Retina (tissue), 1 donor: ENCODE data around the gene SNRPA1.

ENCODE experiments used
- DNase-seq: peaks from one replicate; pipeline ENCODE4 v3.0.0-alpha.2; 2016

SNRPA1 gene

DNA sequence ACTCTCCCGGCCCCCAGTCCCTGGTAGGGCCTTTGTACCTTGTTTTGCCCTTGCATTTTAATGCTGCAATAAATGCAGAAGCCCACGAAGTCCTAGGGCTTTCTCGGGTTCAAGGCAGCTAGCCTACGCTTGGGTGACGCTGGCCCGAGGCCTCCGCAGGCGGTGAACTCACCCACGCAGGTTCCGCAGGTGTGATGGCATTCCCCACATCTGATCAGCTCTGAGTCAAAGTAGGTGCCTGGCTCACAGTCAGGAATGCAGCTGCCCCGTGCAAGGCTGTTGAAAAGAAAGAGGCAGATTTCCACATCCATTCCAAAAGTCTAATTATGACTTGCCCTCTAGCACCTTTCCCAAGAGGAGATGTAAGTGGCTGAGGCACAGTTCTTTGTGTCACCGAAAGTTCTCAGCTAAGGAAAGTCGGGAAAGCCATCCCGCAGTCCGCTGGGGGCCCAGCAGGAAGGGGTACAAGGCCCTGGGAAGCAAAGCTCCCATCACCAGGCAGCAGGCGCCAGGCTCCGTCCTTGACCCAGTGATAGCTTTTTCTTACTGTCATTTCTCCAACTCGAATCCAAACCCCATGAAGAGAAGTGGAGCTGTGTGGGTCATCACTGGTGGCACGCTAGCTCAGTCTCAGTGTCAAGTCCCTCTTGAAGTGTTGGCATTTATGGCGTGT lies 23.2 kb upstream of the SNRPA1 start:
- no peak for DNase-seq

DNA sequence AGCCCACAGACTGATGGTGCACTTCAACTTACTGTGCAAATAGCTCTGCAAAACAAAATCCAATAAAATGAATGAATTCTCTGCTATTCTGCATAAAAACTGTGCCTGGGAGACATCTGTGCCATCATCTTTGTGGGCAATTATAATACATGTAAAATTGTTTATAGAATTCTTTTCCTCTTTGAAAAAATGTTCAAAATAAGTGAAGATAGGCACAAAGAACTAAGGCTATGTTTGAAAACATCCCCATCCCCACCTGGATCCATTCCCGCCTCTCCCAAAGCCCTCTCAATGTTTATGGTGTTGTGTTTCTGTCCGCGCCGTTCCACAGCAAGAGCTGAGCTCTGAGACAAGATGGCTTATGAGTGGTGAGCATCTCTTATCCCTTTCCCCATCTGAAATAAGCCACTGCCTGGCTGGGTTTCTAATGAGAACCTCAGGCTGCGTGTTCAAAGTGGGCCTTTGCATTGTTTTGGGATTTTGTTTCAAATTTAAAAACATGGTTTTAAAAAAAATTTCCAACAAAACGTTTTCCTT lies 22.4 kb upstream of the SNRPA1 start:
- no peak for DNase-seq

DNA sequence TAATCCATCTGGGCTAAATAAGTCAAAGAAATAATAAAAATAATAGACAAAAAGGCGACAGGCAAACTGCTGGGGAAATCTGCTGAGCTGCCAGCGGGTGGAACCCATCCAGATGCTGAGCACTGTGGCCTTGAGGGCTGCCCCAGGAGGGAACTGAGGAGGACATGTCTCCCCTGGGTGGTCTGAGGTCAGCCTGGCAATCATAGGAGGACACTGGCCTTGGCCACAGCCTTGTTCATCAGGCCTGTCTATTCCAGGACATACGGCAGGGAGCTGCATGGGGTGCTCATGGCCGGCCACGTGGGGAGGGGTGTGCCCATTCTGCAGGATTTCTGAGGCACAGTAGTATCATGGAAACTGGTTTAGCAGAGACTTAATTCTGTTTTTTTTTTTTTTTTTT lies 21.5 kb upstream of the SNRPA1 start:
- no peak for DNase-seq

DNA sequence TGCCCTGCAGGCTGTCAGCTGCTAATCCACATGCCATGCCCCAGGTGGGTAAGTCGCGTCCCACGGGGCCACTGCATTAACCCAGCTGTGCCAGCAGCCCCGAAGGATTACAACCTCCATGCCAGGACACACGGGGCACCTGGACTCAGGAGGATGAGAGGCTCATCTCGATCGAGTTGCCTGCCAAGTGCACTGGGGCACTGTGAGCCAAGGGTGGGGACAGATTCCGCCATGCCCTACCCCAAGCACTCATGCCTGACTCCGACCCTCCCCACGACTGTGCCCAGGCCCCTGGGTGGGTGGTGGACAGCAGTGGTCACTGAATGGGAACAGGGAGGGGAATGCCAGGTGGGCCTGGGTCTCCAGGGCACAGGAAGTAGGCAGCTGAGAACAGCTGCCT lies 20.7 kb upstream of the SNRPA1 start:
- DNase-seq, result no peak

DNA sequence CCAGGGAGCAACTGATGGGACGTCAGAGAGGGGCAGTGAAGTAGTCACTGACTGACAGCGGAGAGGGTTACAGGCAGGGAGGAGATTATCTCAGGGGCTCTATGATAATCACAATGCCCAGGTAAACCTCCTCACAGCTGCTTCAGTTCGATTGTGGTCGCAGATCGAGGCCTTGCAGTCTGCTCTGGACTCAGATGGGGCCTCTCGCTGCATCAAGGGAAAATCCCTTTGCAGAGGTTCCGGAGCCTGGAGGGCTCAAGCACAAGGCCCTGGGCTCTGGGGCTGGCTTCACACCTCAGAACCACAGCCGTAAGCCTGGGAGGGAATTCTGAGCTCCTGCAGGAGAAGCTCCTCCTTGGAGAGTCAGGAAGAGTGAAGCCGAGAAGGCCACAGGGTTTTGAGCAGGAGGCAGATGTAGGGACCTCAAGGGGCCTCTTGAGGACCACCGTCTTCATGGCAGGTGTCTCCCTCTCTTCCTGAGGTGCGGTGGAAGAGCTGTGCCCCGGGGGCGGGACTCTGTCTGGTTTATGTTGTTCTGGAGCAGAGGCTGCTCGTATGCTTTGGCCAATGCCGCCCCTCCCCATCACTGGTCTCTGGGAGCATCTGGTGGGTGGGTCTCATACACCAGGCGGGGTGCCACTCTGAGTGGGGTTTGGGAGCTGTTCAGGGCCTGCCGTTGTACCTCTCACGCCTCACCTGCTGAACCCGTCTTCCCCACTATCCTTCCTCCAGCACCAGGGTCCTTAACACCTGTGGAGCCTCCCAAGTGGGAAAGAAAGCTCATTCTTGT lies 19.5 kb upstream of the SNRPA1 start:
- DNase-seq, result no peak

DNA sequence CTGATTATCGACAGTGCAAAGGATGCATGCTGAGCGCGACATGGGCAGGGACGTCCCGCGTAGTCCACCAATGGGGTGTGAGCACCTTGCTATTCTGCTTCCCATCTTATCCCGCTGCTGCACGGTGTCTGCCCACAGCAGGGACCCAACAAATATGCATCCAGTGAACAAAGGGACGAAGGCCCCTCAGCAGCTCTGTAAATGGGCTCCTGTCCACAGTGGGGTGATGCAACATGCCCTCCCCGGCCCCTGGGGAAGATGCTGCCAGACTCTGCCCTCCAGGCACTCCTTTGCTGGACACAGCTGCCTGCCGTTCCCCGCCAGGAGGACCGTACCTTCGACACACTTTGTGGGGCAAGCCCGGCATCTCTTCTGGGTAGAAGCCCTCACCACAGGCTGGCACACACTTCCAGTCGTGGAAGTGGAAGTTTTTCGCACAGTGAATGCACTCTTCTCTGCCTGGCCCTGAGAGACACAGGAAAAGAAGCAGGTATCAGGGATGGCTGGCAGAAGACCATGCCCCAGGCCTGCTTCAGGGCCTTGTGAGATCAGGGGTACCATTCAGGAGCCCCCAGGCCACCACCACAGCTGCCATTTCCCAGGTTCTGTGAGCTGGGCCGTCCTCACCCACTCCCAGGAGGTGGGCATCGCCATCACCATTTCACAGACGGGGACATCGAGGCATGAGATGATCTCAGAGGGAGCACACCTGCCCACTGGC lies 18.2 kb upstream of the SNRPA1 start:
- no peak for DNase-seq

DNA sequence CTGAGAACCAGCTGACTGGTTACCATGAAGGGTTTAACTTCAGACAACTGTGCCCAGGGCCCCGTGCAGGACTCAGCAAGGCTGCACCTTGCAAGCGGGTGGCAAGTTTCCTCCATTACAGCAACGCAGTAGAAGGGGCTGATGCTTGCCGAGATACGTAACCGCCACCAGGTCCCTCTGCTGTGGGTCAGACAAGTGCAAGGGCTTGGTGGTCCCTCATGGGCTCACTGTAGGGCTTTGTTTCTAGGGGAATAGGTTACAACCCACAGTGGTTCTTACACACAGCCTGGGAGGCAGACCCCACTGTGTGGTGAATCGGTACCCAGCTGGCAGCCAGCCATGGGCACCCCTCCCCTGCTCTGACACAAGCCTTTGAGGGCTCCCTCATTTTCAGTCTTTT lies 15.5 kb upstream of the SNRPA1 start:
- DNase-seq, result no peak

DNA sequence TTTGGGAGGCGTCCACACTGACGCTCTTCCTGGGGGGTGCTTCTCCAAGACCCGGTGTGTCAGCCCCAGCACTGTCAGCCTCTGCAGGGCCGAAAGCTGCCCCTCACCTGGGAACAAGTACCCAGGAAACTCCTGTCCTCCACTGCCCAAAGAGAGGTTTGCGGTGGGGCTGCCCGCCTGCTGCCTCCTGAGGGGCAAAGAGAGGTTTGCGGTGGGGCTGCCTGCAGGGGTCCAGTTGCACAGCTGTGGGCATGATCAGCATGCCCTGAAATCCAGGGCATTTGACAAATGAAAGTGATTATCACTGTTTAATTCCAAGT lies 15.1 kb upstream of the SNRPA1 start:
- no peak for DNase-seq

DNA sequence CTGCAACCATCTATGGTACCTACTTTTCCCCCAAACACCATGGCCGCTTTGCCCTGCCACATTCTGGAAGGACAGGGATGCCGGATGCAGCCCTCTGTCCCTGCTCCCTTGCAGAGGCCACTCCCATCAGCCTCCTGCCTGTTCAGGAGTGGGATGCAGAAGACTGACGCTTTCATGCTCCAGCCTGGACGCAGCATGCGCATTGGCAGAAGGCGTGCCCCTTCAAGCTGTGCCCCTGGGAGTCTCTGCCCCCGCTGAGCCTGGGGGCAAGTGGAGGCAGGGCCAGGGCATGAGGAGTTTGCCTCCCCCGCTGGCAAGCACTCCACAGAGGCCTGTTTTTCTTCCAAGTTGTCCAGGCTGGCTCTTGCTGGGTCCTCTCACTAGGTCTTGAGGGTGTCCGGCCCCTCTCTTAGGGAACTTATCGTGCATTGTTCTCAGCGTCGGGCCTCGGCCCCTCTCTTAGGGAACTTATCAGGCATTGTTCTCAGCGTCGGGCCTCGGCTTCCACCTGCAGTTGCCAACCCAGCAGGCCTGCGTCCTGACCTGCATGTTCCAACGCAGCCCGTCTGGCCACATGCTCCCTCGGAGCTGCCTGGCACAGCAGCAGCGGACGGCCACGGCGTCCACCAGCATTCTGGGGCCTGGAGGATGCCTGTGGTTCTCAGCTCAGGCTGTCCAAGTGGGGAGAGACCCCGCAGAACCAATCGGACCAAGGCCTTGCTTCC lies 14.6 kb upstream of the SNRPA1 start:
- DNase-seq, result no peak

DNA sequence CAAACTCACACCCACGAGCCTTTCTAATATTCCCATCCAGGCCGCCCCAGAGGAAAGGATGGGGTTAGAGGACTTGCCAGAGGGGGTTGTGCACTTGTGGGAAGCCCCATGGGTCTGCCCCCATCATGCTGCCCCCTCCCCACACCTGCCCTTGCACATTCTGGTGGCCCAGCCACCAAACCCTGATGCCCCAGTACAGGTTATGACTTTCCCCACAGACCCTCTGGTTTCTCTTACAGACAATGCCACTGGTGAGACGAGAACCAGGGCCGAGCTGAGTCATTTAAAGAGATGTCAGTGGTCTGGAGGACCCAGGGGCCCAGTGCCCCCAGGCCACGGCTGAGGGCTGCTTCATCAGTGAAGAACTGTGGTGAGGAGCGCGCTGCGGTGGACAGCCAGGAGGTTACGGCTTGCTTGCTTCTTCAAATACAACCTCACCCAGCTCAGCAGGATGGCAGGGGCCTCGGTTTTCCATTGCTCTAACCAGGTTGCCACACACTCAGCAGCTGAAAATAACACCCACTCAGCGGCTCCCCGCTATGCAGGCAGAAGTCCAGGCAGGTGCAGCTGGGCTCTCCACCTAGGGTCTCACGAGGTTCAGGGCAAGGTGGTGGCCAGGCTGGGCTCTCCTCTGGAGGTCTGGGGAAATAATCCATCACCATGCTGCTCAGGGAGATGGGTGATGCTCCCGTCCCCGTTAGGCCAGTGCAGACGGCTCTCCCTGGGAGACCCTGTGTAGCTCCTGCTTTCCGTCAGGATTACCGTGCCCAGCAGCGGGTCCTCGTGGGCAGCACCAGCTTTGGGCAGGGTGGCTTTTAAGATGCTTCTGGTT lies 13.8 kb upstream of the SNRPA1 start:
- DNase-seq, result no peak

DNA sequence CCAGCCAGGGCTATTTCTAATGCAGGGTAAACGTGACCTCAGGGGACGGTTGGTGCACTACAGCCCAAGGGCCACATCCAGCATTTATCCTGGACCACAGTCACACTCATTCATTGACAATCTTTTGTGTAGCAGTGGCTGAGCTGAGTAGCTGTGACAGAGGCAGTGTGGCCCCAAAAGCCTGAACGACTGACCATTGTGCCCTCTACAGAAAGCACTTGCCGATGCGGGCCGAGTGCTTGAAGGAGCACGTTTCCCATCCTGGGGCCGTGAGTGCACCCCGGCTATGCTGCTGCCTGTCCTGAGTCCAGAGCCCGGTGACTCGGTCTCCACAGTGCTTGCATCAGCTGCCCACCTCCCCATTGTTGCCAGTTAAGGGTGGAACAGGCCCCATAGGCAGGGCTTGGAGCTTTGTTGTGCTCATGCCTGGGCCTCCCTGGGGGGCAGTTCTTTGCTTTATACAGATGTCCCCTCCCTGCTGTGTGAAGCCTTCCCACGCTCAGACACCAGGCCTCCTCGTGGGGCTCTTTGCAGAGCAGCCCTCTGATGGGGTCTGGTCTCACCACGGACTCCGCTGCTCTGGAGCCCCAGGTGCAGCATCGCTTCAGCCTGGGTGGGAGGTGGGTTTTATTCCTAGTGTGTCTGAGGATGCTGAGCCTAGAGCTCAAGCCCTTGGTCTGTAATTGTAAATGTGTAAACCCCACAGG lies 13.0 kb upstream of the SNRPA1 start:
- no peak for DNase-seq

DNA sequence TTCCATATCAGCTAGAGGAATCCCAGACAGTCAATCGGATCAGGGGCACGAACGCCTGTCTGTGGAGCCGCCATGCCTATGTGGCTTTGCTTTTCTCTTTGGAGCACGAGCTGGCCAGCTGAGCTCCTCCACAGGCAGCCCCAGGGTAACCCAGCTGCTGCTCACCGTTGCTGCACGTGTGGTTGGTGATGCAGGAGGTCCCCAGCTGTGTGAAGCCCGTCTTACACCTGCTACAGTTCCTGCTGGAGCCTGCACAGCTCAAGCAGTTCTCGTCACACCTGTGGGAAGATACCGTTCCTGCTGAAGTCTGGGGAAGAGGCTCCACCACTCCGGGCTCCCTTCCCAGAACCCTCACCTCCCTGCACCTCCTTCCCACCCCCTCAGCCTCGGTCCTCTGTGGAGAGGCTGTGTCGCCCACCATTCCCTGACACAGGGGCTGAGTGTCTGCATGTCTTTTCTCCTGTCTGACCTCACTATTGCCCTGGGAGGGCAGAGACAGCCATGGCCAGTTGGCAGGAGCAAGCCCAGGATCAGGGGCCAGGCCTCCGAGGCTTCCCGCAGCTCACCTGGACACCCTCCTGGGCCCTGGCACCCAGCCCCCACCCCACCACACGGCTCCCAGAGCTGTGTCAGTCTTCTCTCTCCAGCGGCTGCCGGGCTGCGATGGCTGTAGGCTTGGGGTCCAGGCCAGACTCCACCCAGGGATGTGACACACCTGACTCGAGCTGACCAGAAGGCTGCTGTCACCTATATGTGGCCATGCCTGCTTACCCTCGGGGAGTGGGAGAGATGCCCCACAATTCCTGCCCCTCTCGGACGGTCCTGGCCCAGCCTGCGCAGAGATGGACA lies 12.2 kb upstream of the SNRPA1 start:
- no peak for DNase-seq

DNA sequence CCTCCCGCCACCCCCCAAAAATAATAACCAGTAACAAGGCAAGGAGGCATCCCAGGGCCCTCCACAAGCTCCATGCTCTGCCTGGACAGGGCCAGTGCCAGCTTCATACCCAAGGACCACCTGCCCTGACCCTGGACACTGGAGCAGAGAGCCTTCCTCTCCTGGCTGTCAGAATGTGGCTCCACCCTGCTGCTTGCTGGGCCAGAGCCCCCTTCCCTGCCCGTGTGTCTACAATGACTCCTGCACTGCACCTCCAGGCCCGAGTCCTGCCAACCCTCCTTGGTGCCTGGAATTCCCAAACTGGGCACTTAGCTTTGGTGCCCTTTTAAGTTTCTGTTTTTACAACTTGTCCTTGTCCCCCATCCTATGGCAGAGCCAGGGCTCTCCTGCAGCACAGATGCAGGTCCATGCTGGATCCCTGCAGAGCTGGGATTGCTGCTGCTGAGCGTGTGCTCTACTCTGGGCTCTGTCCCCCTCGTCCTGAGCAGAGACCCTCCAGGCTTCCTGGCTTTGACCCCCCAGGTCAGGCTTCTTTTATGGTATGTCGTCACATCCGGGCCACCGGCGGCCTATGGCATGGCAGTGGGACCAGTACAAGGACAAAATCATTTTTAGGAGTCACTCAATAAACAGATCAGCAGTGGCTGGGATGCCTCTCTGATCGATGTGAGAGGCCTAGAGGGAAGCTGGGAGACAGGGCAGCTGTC lies 11.4 kb upstream of the SNRPA1 start:
- no peak for DNase-seq

DNA sequence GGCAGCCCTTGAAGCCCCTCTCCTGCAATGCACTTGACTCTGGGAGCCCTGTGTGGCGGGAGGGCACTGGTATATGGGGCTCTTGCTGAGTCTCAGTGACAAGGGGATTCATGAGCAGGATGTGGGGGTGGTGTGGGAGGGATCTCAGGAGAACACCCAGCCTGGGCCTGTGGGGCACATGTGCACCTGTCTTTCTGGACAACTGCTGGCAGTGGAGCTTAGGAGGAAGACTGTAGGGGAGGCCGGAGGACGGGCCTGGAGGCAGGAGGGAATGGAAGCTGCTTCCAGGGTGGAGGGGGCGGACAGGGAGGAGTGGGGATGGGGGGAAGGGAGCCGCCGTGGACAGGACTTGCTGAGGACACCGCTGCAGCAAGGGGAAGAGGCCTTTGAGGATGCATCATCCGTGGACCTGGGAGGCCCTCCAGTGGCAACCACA lies 10.8 kb upstream of the SNRPA1 start:
- no peak for DNase-seq

DNA sequence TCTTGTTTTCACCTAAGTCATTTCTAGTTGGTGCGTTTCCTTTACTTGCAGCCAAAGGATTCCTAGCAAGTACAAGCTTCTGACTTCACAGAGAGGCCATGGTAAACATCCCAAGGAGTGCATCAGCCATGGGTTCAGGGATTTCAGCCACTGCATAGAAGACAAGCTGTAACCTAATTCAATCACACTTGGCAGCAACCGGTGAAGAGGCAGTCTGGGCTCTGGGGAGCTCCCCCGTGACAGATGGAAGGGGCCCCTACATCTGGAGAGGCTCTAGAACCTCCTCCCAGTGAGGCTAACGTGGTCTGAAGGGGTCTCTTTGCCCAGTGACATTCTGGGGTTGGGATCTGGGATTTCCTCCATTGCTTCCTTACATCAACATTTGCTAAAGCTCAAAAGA lies 8.4 kb upstream of the SNRPA1 start:
- no peak for DNase-seq

DNA sequence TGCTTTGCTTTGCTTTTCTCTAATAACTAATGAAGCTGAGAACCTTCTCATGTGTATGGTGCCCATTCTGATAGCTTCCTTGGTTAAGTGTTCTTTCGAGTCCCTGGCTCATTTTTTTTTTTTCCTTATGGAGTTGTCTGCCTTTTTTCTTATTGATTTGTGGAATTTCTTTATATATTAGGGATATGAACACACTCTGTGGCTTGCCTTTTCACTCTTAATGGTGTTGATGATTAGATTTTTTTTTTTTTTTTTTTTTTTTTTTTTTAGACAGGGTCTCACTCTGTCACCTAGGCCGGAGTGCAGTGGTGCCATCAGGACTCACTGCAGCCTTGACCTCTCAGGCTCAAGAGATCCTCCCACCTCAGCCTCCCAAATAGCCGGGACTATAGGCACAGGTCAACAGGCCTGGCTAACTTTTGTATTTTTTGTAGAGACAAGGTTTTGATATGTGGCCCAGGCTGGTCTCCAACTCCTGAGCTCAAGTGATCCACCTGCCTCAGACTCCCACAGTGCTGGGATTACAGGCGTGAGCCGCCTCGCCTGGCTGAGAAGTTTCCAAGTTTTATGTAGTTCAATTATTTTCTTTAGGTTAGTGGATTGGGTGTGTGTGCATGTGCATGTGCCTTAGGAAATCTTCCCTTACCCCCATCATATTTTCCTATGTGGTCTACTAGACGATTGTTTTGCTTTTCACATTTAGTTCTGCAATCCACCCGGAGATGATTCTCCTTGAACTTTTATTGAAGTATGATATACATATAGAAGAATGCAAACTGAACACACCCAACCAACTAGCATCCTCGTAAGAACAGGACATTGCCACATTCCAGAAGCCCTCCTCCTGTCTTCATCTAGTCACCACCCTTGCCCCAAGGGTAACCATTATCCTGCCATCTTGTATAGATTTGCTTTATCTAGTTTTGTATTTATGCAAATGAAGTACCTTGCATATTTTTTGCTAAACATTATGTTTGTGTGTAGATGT lies 1.7 kb upstream of the SNRPA1 start:
- DNase-seq, result no peak

DNA sequence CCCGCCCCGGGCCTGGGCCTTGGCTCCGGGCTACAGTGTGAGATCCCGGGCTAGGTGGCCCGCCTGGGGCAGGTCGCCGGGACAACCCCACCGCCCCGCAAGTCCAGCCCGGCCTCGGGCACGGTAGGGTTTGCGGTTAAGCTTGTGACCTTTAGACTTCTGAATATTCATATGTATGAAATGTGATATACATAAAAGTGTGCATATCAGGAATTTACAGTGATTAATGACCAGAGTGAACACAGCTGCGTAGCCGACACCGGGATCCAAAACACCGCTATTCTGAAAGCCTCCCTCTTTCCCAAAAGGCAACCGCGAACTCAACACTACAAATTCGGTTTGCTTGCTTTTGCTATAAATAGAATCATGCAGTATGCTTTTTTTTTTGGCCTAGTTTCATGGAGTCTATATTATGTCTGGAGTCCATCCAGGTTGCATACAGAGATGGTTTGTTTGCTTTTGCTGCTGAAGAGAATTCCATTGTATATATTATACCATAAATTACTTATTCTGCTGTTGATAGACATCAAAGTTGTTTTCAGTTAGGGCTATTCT lies 636 bp upstream of the SNRPA1 start:
- DNase-seq, result no peak

DNA sequence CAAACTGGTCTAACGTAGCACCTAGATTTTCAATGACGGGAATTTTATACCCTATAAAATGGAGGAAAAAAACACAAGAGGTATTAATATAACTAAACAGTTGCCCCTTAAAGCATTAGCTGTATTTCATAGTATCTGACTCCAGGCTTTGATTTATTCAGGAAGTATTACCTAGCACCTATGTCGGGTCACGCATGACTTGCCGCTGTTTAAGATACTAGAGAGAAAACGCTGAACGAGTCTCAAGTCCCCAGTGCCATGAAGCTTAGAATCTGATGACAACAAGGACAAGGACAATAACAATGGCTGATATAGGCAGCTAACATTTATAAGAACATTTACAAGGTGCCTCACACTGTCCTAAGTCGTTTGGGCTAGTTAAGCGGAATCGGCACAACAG lies 1.9 kb downstream of the SNRPA1 start:
- no peak for DNase-seq
